DOHH2 (cell line): ENCODE measurements around the gene PDE4D.

ENCODE experiments used
- EZH2phosphoT487 ChIP-seq: fragments of 200-600 bp; sonication (generic); IDR thresholded peaks from 2 replicates; pipeline ENCODE4 v1.6.1; 2017; ENCODE audit warnings: borderline replicate concordance, mild to moderate bottlenecking, antibody characterized with exemption, low read length, moderate library complexity, mixed read lengths
- TF ChIP-seq, protein P1 (sequence below): fragments of 200-600 bp; sonication (generic); IDR thresholded peaks from one replicate; pipeline ENCODE4 v1.5.1; 2014; ENCODE audit warnings: antibody characterized with exemption, mild to moderate bottlenecking, low read depth, low read length; ENCODE audit not compliant: poor library complexity, severe bottlenecking

DNA sequence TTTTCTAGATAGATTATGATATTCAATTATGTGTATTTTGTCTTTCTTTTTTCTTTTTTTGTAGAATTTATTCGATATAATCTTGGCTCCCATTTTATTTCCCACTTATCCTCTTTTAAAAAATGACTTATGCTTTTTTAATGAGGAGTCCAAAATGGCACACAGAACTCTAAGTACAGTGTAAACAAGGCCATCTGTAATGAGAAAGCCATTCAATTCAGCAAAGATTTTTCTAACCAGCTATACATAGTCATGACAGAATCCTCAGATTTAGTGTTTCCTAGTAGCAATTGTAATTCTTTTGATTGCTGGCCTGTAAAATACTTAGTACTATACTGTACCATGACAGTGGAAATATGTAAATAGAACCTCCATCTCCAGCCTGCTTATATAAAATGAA is 659.3 kb downstream of the PDE4D start:
- TF ChIP-seq, protein P1, sequence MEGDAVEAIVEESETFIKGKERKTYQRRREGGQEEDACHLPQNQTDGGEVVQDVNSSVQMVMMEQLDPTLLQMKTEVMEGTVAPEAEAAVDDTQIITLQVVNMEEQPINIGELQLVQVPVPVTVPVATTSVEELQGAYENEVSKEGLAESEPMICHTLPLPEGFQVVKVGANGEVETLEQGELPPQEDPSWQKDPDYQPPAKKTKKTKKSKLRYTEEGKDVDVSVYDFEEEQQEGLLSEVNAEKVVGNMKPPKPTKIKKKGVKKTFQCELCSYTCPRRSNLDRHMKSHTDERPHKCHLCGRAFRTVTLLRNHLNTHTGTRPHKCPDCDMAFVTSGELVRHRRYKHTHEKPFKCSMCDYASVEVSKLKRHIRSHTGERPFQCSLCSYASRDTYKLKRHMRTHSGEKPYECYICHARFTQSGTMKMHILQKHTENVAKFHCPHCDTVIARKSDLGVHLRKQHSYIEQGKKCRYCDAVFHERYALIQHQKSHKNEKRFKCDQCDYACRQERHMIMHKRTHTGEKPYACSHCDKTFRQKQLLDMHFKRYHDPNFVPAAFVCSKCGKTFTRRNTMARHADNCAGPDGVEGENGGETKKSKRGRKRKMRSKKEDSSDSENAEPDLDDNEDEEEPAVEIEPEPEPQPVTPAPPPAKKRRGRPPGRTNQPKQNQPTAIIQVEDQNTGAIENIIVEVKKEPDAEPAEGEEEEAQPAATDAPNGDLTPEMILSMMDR, result no peak
- TF ChIP-seq EZH2phosphoT487, result no peak
